Measurements from ENCODE around the gene TRAK2. TPM values are rescaled to one million over a fixed set of nuclear protein-coding genes. Genes with fewer than 3 reads are reported as not detected.

The TRAK2 gene
- total and polyA plus RNA-seq, 2 donors (not counting 3 experiments of a cell fraction or from before 2014, with no cell fraction given) = 9.7 to 35.7 TPM

GRCh38 chr2:201404699-201405280 lies 46.5 kb downstream of the TRAK2 start:
- Histone ChIP-seq H3K4me3 (replicated peaks in 1 of 3; ENCODE audit: insufficient read depth in 1 of 3, low read depth in 1 of 3, low read length in 3 of 3) (no peak overlapping the region), H3K36me3 (ENCODE audit: control insufficient read depth in 2 of 2, extremely low read depth in 1 of 2, insufficient read depth in 2 of 2, low read length in 2 of 2) (peaks cover 0 to 4% of the 10 kb centered on the region in 2 experiments), H4K20me1 (replicated peaks; ENCODE audit: control insufficient read depth, extremely low read depth, insufficient read depth, low read length) (no peaks in the 10 kb centered on the region), H3K4me2 (ENCODE audit: insufficient read depth, low read length) (no peak overlapping the region), H3K9me1 (replicated peaks; ENCODE audit: control insufficient read depth, extremely low read depth, insufficient read depth, low read length) (no peaks in the 10 kb centered on the region), H3K27ac (ENCODE audit: insufficient read depth, low read depth, low read length) (no peak overlapping the region), H2AFZ (ENCODE audit: low read depth, low read length) (no peak overlapping the region), H3K27me3 (ENCODE audit: control insufficient read depth in 2 of 2, insufficient read depth in 2 of 2, low read length in 2 of 2) (no peaks in the 10 kb centered on the region), H3K79me2 (ENCODE audit: control insufficient read depth, insufficient read depth, low read length) (peaks cover 2% of the 10 kb centered on the region), H3K9me3 (replicated peaks; ENCODE audit: control insufficient read depth, insufficient read depth, low read length) (no peaks in the 10 kb centered on the region), H3K4me1 (ENCODE audit: control insufficient read depth, extremely low read depth, insufficient read depth, low read length) (peaks cover 8% of the 10 kb centered on the region), H3K9ac (replicated peaks; ENCODE audit: extremely low read depth, insufficient read depth, low read length) (no peak overlapping the region)
- FAIRE-seq = no peak
- no peak for DNase-seq (ENCODE audit: low read depth, low spot score)
- dilution Hi-C loops (cut with MboI; ENCODE audit: extremely low pct_ligation_motif_present, low sequenced_read_pairs) (no loop called here), intact Hi-C loops (cut with micrococcal nuclease) (no loop called here)
- ChIA-PET CTCF (interaction anchor here (1.0 kb wide), 1 partner anchor 27 kb away, joined by 3 read pairs; no protein-coding TSS in a partner anchor), POLR2A (no interaction called here)
- TF ChIP-seq POLR2A (IDR thresholded peaks at IDR 0.05; ENCODE audit: low read depth, low read length) (no peak), MAX (IDR thresholded peaks at IDR 0.05; ENCODE audit: insufficient read depth, insufficient read length) (no peak), FOS (IDR thresholded peaks at IDR 0.05; ENCODE audit: borderline replicate concordance, insufficient read depth, low read length) (no peak), EZH2 (IDR thresholded peaks at IDR 0.05; ENCODE audit: borderline replicate concordance, low read depth, low read length, severe bottlenecking) (no peak), MYC (IDR thresholded peaks at IDR 0.05; ENCODE audit: low read depth, low read length) (no peak), JUN (IDR thresholded peaks at IDR 0.05; ENCODE audit: borderline replicate concordance, insufficient read depth, insufficient read length, low read depth) (no peak), CTCF (IDR thresholded peaks at IDR 0.05; ENCODE audit: extremely low read depth in 1 of 2, insufficient read depth in 1 of 2, low read depth in 1 of 2, low read length in 2 of 2) (no peak)
- BruUV-seq (replicated peaks) = no TSS peak

Data from endothelial cell of umbilical vein (primary cell).